ENCODE measurements around the gene C9orf72.

The C9orf72 gene

DNA sequence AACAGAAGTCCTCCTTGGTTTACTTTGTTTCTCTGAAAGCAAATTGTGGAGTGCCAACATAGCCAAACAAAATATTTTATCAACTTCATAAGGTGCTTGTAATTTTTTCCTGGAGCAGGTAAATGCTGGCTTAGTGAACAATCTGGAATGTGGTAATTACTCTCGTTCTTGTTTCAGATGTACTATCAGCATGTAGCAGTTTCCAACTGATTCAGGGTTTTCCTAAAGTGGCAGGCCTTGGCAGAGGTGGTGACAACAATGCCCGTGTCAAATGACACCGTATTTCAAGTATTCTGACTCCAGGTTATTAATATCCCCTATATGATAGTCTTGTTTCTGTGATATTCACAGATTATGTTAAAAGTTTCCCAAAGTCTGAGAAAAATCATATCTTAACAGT is 1.2 kb downstream of the C9orf72 start:
- ChIA-PET CTCF (interaction anchor here (0.8 to 1.8 kb wide), 3 partner anchors 12 to 525 kb away, joined by 3 to 4 read pairs (median 3); no protein-coding TSS in a partner anchor), POLR2A (interaction anchor here (1.2 kb wide), 1 partner anchor 11 kb away, joined by 3 read pairs; no protein-coding TSS in a partner anchor)
- no peak for DNase-seq (ENCODE audit: extremely low spot score)
- TF ChIP-seq, protein P1, sequence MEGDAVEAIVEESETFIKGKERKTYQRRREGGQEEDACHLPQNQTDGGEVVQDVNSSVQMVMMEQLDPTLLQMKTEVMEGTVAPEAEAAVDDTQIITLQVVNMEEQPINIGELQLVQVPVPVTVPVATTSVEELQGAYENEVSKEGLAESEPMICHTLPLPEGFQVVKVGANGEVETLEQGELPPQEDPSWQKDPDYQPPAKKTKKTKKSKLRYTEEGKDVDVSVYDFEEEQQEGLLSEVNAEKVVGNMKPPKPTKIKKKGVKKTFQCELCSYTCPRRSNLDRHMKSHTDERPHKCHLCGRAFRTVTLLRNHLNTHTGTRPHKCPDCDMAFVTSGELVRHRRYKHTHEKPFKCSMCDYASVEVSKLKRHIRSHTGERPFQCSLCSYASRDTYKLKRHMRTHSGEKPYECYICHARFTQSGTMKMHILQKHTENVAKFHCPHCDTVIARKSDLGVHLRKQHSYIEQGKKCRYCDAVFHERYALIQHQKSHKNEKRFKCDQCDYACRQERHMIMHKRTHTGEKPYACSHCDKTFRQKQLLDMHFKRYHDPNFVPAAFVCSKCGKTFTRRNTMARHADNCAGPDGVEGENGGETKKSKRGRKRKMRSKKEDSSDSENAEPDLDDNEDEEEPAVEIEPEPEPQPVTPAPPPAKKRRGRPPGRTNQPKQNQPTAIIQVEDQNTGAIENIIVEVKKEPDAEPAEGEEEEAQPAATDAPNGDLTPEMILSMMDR (IDR thresholded peaks at IDR 0.05; ENCODE audit: control extremely low read depth, extremely low read depth, low read depth, missing control alignments): no peak

DNA sequence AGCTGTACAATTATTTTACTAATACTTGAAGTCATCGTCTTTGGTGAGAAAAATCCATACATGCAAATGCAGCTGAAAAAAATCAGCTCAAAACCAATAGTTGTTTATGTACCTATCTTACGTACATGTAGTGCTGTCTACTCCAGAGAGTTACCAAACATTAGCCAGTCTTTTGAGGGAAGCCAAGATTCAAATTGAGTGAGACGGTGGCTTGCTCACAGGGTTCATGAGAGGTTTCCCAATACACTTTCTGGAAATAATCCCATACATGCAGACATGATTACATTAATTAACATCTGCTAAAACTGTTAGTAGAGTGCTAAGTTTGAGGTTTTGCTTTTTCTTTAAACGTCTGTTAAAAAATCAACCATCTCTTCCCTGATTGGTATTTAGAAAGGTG is 2.3 kb downstream of the C9orf72 start:
- TF ChIP-seq, protein P1 (IDR thresholded peaks at IDR 0.05; ENCODE audit: control extremely low read depth, extremely low read depth, low read depth, missing control alignments): no peak
- POLR2A ChIA-PET: interaction anchor here (0.6 kb wide), 1 partner anchor 12 kb away, joined by 5 read pairs; no protein-coding TSS in a partner anchor
- no peak for DNase-seq (ENCODE audit: extremely low spot score)
- CTCF ChIA-PET: interaction anchor here (1.4 to 1.6 kb wide), 2 partner anchors 22 to 524 kb away, joined by 3 read pairs; no protein-coding TSS in a partner anchor

DNA sequence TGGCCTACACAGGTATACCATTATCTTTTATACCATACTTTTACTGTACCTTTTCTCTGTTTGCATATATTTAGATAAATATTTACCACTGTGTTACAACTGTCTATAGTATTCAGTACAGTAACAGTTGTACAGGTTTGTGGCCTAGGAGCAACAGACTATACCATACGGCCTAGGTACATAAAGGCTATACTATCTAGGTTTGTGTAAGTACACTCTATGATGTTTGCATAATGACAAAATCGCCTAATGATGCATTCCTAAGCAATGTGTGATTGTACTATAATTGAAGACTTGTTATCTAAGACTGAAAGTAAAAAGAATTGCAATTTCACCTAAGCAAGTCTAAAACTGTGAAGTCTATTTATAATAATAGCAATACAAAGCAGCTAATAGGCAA is 3.9 kb downstream of the C9orf72 start:
- TF ChIP-seq, protein P1 (IDR thresholded peaks at IDR 0.05; ENCODE audit: control extremely low read depth, extremely low read depth, low read depth, missing control alignments): no peak
- POLR2A ChIA-PET: no interaction called here
- no peak for DNase-seq (ENCODE audit: extremely low spot score)
- CTCF ChIA-PET: interaction anchor here (1.2 to 1.8 kb wide), 4 partner anchors 9 to 39 kb away, joined by 3 to 5 read pairs (median 4); no protein-coding TSS in a partner anchor

- POLR2A ChIA-PET: no interaction called here
These were observed 7.2 kb downstream of the C9orf72 start for GRCh38 chr9:27566118-27566517.

GRCh38 chr9:27565696-27566095 is 7.6 kb downstream of the C9orf72 start:
- ChIA-PET POLR2A (no interaction called here), CTCF (interaction anchor here (0.9 kb wide), 1 partner anchor 36 kb away, joined by 3 read pairs; the partner anchor contains the start of gene MOB3B)
- no peak for DNase-seq (ENCODE audit: extremely low spot score)
- TF ChIP-seq, protein P1 (IDR thresholded peaks at IDR 0.05; ENCODE audit: control extremely low read depth, extremely low read depth, low read depth, missing control alignments): no peak

More at GRCh38 chr9:27566118-27566517, 7.2 kb downstream of the C9orf72 start:
- TF ChIP-seq, protein P1 (IDR thresholded peaks at IDR 0.05; ENCODE audit: control extremely low read depth, extremely low read depth, low read depth, missing control alignments): no peak
- no peak for DNase-seq (ENCODE audit: extremely low spot score)
- CTCF ChIA-PET: interaction anchor here (0.9 to 1.1 kb wide), 2 partner anchors 11 to 37 kb away, joined by 3 read pairs; partner anchors contain the start of gene MOB3B

DNA sequence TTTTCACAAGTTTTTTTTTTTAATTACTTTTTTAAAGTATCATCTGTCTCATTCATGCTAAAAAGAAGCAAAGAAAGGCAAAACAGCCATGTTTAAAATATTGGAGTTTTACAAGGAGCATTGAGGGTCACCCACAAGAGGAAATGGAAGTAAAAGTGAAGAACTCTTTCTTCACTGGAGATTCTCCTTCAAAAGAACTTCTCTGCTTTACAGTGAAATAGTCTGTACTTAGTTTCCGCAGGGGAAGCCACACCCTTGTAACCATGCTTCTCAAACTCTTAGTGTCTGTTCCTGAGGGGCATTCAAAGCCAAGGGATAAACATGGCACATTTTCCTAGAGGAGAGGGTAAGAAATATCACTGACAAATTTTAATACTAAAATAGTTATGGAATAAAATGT is 8.6 kb downstream of the C9orf72 start:
- DNase-seq (ENCODE audit: extremely low spot score): no peak
- ChIA-PET CTCF (no interaction called here), POLR2A (no interaction called here)
- TF ChIP-seq, protein P1 (IDR thresholded peaks at IDR 0.05; ENCODE audit: control extremely low read depth, extremely low read depth, low read depth, missing control alignments): no peak
